Mononuclear cell (primary cell): ENCODE data around the gene AKAP8L. TPM values are rescaled to one million over a fixed set of nuclear protein-coding genes. Genes with fewer than 3 reads are reported as not detected.
"Not testable (repeated sequence)": the region's sequence is repeated elsewhere in the genome, so short reads cannot be mapped to it uniquely, and the experiment has no call there.

ENCODE experiments used
- H3K27me3 ChIP-seq: 2 replicates; pipeline ENCODE4 v1.6.0; 2011; ENCODE audit warnings: low read length, control low read depth; ENCODE audit not compliant: insufficient read depth
- H3K4me1 ChIP-seq: 2 replicates; pipeline ENCODE4 v1.5.1; 2011; ENCODE audit warnings: mild to moderate bottlenecking, low read length, control low read depth; ENCODE audit not compliant: insufficient read depth
- H3K4me3 ChIP-seq: 2 replicates; pipeline ENCODE4 v1.5.1; 2011; ENCODE audit warnings: mild to moderate bottlenecking, low read length, moderate library complexity
- H3K9me3 ChIP-seq: 2 replicates; pipeline ENCODE4 v1.5.1; 2011; ENCODE audit warnings: low read depth, mild to moderate bottlenecking, control low read depth, low read length
- total RNA-seq: library from RNA; depleted of rRNA; stranded (reverse); fragments of >200 nt; gene quantifications from one replicate; pipeline ENCODE4 v1.2.3, GENCODE V29; 2012

AKAP8L gene
- total RNA-seq, 1 donor: 76.9 TPM

- no peak overlapping the region for H3K4me3 ChIP-seq
- no peaks in the 10 kb centered on the region for H3K27me3 ChIP-seq
- no peaks in the 10 kb centered on the region for H3K9me3 ChIP-seq
- peaks cover 7% of the 10 kb centered on the region for H3K4me1 ChIP-seq
These were observed 46.9 kb downstream of the AKAP8L start for GRCh38 chr19:15371786-15372380.

DNA sequence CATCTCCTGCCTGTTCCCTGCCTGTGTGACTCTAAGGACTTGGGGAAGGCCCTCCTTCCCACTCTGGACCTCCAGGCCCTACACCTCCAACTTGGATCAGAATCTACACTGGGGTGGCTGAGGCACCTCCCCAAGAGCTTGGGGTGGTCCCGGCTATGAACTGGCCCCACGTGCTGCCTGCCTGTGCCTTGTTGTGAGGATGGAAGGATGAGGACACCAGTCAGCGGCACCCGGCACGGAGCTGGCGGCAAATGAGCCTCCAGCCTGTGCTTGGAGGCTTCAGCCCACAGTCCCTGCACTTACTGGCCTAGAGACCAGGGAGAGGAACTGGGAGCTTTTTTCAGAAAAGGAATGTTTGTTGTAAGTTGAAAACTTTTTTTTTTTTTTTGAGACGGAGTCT lies 47.7 kb downstream of the AKAP8L start:
- no peaks in the 10 kb centered on the region for H3K9me3 ChIP-seq
- peaks cover 4% of the 10 kb centered on the region for H3K4me1 ChIP-seq
- H3K27me3 ChIP-seq: no peaks in the 10 kb centered on the region
- H3K4me3 ChIP-seq: no peak overlapping the region

- Histone ChIP-seq H3K27me3 (no peaks in the 10 kb centered on the region), H3K9me3 (no peaks in the 10 kb centered on the region), H3K4me1 (no peaks in the 10 kb centered on the region), H3K4me3 (no peak overlapping the region)
These were observed 49.2 kb downstream of the AKAP8L start for GRCh38 chr19:15369594-15369891.

DNA sequence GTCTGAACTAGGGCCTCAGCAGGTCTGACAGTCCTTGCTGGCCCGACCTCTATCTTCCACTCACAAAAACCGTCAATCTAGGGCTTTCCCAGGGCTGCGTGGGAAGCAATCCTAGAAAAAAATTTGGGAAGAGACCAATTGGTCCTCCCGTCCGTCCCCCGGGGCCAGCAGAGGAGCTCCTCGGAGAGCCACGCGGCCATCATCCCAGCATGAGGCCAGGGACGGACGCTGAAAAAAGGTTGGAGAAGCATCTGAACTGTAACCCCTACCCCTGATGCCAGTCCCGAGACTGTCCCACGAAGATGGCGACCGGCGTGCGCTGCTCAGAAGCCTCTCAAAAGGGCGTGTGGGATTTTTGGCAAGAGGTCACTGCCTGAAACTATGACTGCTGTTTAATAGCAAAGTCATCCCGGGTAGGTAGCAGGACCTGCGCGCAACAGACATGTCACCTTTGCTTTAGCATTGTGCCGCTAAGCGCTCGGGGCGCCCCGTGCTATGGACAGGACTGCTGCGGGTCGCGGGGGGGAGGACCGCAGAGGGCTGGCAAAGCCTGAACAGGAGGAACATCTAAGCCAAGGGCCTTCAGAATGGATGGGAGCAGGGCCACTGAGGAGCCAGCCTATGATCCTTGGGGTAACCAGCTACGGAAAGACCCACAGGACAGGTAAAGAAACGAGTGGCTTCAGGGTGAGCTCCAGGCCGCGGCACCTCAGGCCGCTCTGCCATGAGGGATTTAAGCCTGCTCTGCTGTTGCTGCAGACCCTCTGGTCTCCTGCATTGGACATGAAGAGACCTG lies 49.8 kb downstream of the AKAP8L start:
- H3K4me1 ChIP-seq: no peaks in the 10 kb centered on the region
- no peaks in the 10 kb centered on the region for H3K27me3 ChIP-seq
- H3K4me3 ChIP-seq: no peak overlapping the region
- H3K9me3 ChIP-seq: no peaks in the 10 kb centered on the region

DNA sequence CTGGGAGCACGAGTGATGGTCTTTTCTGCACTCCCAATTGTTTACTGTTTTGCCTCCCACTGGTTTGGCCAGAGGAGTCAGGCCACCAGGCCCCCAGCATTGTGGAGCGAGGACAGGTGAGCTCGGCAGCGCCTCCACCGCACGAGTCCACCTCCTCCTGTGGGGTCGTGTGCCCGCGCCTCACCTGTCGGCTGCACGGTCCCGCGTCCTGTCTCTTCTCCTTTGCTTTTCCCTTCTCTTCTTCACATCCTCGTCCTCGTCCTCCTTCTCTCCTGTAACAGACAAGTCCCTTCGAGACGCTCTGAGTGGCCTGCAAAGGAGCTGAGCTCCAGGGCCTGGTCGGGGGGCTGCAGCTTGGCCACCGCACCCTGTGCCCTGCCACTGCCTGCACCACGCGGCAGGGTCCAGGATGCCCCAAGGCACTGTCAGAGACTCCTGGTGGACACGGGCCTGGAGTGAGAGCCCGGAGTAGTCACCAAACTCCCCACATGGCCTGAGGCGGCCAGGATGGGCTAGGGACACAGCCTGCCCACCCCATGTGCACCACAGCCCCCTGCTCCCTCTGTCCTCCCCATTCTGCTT lies 50.6 kb downstream of the AKAP8L start:
- no peaks in the 10 kb centered on the region for H3K27me3 ChIP-seq
- no peak overlapping the region for H3K4me3 ChIP-seq
- H3K9me3 ChIP-seq: no peaks in the 10 kb centered on the region
- no peaks in the 10 kb centered on the region for H3K4me1 ChIP-seq

DNA sequence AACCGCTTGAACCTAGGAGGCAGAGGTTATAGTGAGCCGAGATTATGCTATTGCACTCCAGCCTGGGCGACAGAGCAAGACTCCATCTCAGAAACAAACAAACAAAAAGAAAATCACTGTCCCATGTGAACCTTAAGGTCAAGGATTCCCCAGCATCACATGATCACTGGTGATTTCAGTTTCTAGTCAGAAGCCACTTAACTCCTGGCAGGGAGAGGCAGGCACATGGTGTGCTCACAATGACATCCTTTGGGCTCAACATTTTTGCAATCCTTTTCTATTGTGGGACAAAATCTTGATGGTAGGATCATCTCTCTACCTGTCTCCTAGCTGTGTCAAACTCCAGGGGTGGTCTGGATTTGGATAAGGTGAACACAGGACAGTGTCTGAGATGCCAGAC lies 51.3 kb downstream of the AKAP8L start:
- Histone ChIP-seq H3K27me3 (no peaks in the 10 kb centered on the region), H3K9me3 (no peaks in the 10 kb centered on the region), H3K4me3 (no peak overlapping the region), H3K4me1 (no peaks in the 10 kb centered on the region)

- Histone ChIP-seq H3K27me3 (no peaks in the 10 kb centered on the region), H3K9me3 (no peaks in the 10 kb centered on the region), H3K4me1 (no peaks in the 10 kb centered on the region), H3K4me3 (no peak overlapping the region)
These were observed 53.5 kb downstream of the AKAP8L start for GRCh38 chr19:15365264-15365663.

DNA sequence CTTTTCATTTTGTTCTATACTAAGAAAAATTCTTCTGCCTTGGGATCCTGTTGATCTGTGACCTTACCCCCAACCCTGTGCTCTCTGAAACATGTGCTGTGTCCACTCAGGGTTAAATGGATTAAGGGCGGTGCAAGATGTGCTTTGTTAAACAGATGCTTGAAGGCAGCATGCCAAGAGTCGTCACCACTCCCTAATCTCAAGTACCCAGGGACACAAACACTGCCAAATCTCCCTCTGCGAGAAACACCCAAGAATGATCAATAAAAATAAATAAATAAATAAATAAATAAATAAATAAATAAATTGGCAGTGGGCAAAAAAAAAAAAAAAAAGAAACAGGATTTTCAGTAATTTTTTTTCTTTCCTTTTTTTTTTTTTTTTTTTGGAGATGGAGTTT lies 55.0 kb downstream of the AKAP8L start:
- H3K27me3 ChIP-seq, H3K4me1 ChIP-seq, H3K4me3 ChIP-seq, H3K9me3 ChIP-seq: not testable (repeated sequence)

GRCh38 chr19:15363048-15363447 lies 55.7 kb downstream of the AKAP8L start:
- not testable (repeated sequence) for H3K4me1 ChIP-seq

GRCh38 chr19:15360015-15360414 lies 58.8 kb downstream of the AKAP8L start:
- not testable (repeated sequence) for H3K4me1 ChIP-seq, H3K9me3 ChIP-seq, H3K27me3 ChIP-seq, H3K4me3 ChIP-seq

More at GRCh38 chr19:15363048-15363447, 55.7 kb downstream of the AKAP8L start:
- H3K9me3 ChIP-seq, H3K4me3 ChIP-seq, H3K27me3 ChIP-seq: not testable (repeated sequence)

DNA sequence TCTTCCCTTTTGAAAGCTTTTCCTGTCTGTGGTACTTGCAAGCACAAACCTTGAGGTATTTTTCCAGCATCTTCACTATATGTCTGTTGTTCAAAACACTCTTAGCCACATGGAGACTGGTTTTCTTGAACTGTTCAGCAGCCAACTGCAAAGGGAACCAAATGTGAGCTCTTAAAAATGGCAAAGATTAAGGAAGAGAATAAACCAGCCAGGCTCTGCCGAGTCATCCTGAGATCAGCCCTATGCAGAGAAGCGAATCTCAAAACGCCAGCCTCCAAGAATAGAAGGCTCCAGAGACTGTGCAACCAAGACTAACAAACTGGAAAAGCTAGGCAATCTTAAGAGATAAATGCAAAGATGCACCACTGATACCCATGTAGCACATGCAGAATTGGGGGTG lies 59.9 kb downstream of the AKAP8L start:
- no peaks in the 10 kb centered on the region for H3K27me3 ChIP-seq
- H3K4me1 ChIP-seq: no peaks in the 10 kb centered on the region
- no peaks in the 10 kb centered on the region for H3K9me3 ChIP-seq
- H3K4me3 ChIP-seq: no peak overlapping the region

- H3K4me1 ChIP-seq: no peaks in the 10 kb centered on the region
- no peaks in the 10 kb centered on the region for H3K9me3 ChIP-seq
- no peaks in the 10 kb centered on the region for H3K27me3 ChIP-seq
- H3K4me3 ChIP-seq: no peak overlapping the region
These were observed 60.9 kb downstream of the AKAP8L start for GRCh38 chr19:15357906-15358305.

DNA sequence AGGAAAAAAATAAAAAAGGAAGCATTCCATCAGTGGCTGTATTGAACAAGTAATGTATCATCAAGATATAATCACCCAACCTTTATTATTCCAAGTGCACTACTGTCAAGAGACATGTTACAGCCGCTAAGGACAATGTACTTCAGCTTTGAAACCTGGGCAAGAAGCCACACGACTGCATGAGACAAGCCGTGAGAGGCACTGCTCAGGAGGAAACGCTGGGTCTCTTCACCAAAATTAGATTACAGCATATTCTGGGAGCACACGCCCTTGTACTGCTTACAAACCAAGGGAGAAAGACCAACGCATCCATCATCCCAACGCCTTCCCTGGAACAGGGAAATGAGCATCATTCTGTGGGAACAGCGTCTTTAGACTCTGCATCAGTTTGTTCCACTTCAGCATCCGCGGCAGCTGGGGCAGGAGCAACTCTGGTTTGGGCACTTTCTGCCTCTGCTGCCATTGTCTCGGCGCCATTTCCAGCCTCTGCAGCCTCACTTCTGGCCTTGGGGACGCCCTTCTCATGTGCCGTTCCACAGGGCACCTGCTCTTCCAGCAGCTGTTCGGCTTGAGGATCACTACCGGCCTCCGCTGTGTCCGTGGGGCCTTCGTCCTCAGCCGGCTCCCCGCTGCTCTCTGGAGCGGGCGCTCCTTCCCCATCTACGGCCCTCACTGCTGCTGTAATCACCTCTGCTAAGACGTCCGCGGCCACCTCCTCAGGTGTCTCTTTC lies 64.1 kb downstream of the AKAP8L start:
- Histone ChIP-seq H3K27me3 (no peaks in the 10 kb centered on the region), H3K4me3 (no peak overlapping the region), H3K9me3 (no peaks in the 10 kb centered on the region), H3K4me1 (no peaks in the 10 kb centered on the region)

- no peaks in the 10 kb centered on the region for H3K27me3 ChIP-seq
- no peaks in the 10 kb centered on the region for H3K9me3 ChIP-seq
- H3K4me1 ChIP-seq: no peaks in the 10 kb centered on the region
- H3K4me3 ChIP-seq: no peak overlapping the region
These were observed 64.9 kb downstream of the AKAP8L start for GRCh38 chr19:15353908-15354307.

- not testable (repeated sequence) for H3K4me1 ChIP-seq, H3K27me3 ChIP-seq, H3K9me3 ChIP-seq, H3K4me3 ChIP-seq
These were observed 66.3 kb downstream of the AKAP8L start for GRCh38 chr19:15352535-15352934.
